Trophoblast cell (in vitro differentiated cells and primary cell): ENCODE measurements around the gene COMP.
"Not testable (repeated sequence)": the region's sequence is repeated elsewhere in the genome, so short reads cannot be mapped to it uniquely, and the experiment has no call there.

Experiments
- DNase-seq, 2 donors: peaks; one replicate each; pipeline ENCODE4 v3.0.0-alpha.2; 2016
- H2AFZ ChIP-seq: 2 replicates; pipeline ENCODE4 v1.6.1; 2013; ENCODE audit warnings: low read length, moderate library complexity, mild to moderate bottlenecking; ENCODE audit not compliant: insufficient read depth, poor library complexity
- H2AK5ac ChIP-seq: 2 replicates; pipeline ENCODE4 v1.6.1; 2013; ENCODE audit warnings: mild to moderate bottlenecking, low read length
- H2BK120ac ChIP-seq: 2 replicates; pipeline ENCODE4 v1.6.1; 2013; ENCODE audit warnings: low read length, mild to moderate bottlenecking, moderate library complexity; ENCODE audit not compliant: insufficient read depth, poor library complexity
- H2BK12ac ChIP-seq: 2 replicates; pipeline ENCODE4 v1.6.1; 2013; ENCODE audit warnings: mild to moderate bottlenecking, low read length, moderate library complexity
- H2BK5ac ChIP-seq: 2 replicates; pipeline ENCODE4 v1.6.1; 2013; ENCODE audit warnings: low read length, low read depth, moderate library complexity, mild to moderate bottlenecking; ENCODE audit not compliant: poor library complexity
- H3K14ac ChIP-seq: 2 replicates; pipeline ENCODE4 v1.6.1; 2013; ENCODE audit warnings: mild to moderate bottlenecking, low read length
- H3K18ac ChIP-seq: 2 replicates; pipeline ENCODE4 v1.6.1; 2013; ENCODE audit warnings: mild to moderate bottlenecking, low read length
- H3K23ac ChIP-seq: 2 replicates; pipeline ENCODE4 v1.6.1; 2013; ENCODE audit warnings: low read length
- H3K27ac ChIP-seq: 2 replicates; pipeline ENCODE4 v1.5.1; 2013; ENCODE audit warnings: low read depth, mild to moderate bottlenecking, inconsistent platforms, low read length, moderate library complexity
- H3K27me3 ChIP-seq: 2 replicates; pipeline ENCODE4 v1.6.1; 2013; ENCODE audit warnings: inconsistent platforms, mild to moderate bottlenecking, low read length, moderate library complexity; ENCODE audit not compliant: insufficient read depth
- H3K36me3 ChIP-seq, 2 experiments: 1 replicate in 1 of 2; 2 replicates in 1 of 2; pipeline ENCODE4 v1.6.1; 2013; ENCODE audit warnings: low read length in 2 of 2, mild to moderate bottlenecking in 2 of 2, moderate library complexity in 1 of 2; ENCODE audit not compliant: insufficient read depth in 2 of 2, control insufficient read depth in 1 of 2
- H3K4ac ChIP-seq: 2 replicates; pipeline ENCODE4 v1.6.1; 2013; ENCODE audit warnings: low read depth, mild to moderate bottlenecking, low read length, moderate library complexity
- H3K4me1 ChIP-seq, 2 experiments: 1 replicate in 1 of 2; 2 replicates in 1 of 2; pipeline ENCODE4 v1.6.1; 2013; ENCODE audit warnings: low read length in 2 of 2, mild to moderate bottlenecking in 2 of 2, moderate library complexity in 1 of 2; ENCODE audit not compliant: insufficient read depth in 2 of 2, control insufficient read depth in 1 of 2
- H3K4me2 ChIP-seq: 2 replicates; pipeline ENCODE4 v1.6.1; 2013; ENCODE audit warnings: inconsistent platforms, mild to moderate bottlenecking, low read length, moderate library complexity
- H3K4me3 ChIP-seq: 2 replicates; pipeline ENCODE4 v1.5.1; 2013; ENCODE audit warnings: mild to moderate bottlenecking, low read depth, low read length, inconsistent platforms
- H3K79me1 ChIP-seq: one replicate; pipeline ENCODE4 v1.6.1; 2013; ENCODE audit warnings: low read length
- H3K79me2 ChIP-seq: 2 replicates; pipeline ENCODE4 v1.6.1; 2013; ENCODE audit warnings: low read length, mild to moderate bottlenecking; ENCODE audit not compliant: control insufficient read depth, insufficient read depth, poor library complexity
- H3K9ac ChIP-seq: 2 replicates; pipeline ENCODE4 v1.6.1; 2013; ENCODE audit warnings: mild to moderate bottlenecking, low read length
- H3K9me3 ChIP-seq: 2 replicates; pipeline ENCODE4 v1.6.1; 2013; ENCODE audit warnings: low read depth, mild to moderate bottlenecking, control low read depth, inconsistent platforms, low read length; ENCODE audit not compliant: insufficient read depth
- H4K12ac ChIP-seq: 2 replicates; pipeline ENCODE4 v1.6.1; 2013; ENCODE audit warnings: low read depth, mild to moderate bottlenecking, low read length, moderate library complexity
- H4K8ac ChIP-seq: 2 replicates; pipeline ENCODE4 v1.6.1; 2013; ENCODE audit warnings: low read depth, mild to moderate bottlenecking, low read length, moderate library complexity
- H4K91ac ChIP-seq: one replicate; pipeline ENCODE4 v1.6.1; 2013; ENCODE audit warnings: low read depth, mild to moderate bottlenecking, low read length, moderate library complexity
- WGBS: extraction: QIAGEN DNeasy Blood & Tissue Kit; methylation state at CpG from one replicate; pipeline ENCODE4 v1.1.7; 2013; ENCODE audit warnings: missing lambda C conversion rate; ENCODE audit not compliant: insufficient read length, insufficient coverage; ENCODE audit errors: extremely low coverage; 5-methylcytosine and 5-hydroxymethylcytosine counted together

COMP gene

DNA sequence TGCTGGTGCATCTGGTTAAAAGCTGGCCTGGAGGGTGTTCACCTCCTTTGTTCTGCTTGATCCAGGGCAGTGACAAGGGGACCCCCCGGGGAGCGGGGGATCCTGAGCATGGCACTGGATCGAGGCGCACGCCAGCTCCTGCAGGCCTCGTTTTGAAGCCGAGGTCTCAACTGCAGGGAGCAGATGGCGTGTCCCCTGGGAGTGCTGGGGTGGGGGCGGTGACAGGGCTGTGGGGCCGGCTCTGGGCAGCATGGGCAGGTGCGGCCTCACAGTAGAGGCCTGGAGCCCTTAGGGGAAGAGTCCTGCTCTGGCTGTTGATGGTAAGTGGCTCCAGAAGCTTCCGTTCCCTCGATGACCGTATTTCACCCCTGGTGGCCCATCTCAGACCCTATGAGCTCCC lies 55.8 kb downstream of the COMP start:
- H2BK120ac ChIP-seq, result no peak overlapping the region
- H3K18ac ChIP-seq, result no peak overlapping the region
- no peak overlapping the region for H3K4me3 ChIP-seq
- no peak overlapping the region for H3K14ac ChIP-seq
- no peak overlapping the region for H2AFZ ChIP-seq
- no peak overlapping the region for H3K27ac ChIP-seq
- DNase-seq, result no peak
- no peak overlapping the region for H4K91ac ChIP-seq
- H3K79me1 ChIP-seq, result no peaks in the 10 kb centered on the region
- H3K27me3 ChIP-seq, result no peaks in the 10 kb centered on the region
- H3K36me3 ChIP-seq, result no peaks in the 10 kb centered on the region
- H4K12ac ChIP-seq, result no peak overlapping the region
- H3K4ac ChIP-seq, result no peak overlapping the region
- H2BK5ac ChIP-seq, result no peak overlapping the region
- no peak overlapping the region for H2BK12ac ChIP-seq
- H3K9me3 ChIP-seq, result no peaks in the 10 kb centered on the region
- no peak overlapping the region for H2AK5ac ChIP-seq
- H3K9ac ChIP-seq, result no peak overlapping the region
- no peaks in the 10 kb centered on the region for H3K79me2 ChIP-seq
- no peak overlapping the region for H4K8ac ChIP-seq
- no peak overlapping the region for H3K23ac ChIP-seq
- WGBS, result no CpG with 5 or more reads among the region's 14 CpGs
- H3K4me2 ChIP-seq, result no peak overlapping the region
- peaks cover 7 to 8% of the 10 kb centered on the region in 2 experiments for H3K4me1 ChIP-seq

- not testable (repeated sequence) for H3K4me1 ChIP-seq, H3K23ac ChIP-seq, H3K14ac ChIP-seq, H3K27me3 ChIP-seq, H4K12ac ChIP-seq, H3K9me3 ChIP-seq, H3K4me3 ChIP-seq, H3K9ac ChIP-seq, H2BK5ac ChIP-seq, H2AFZ ChIP-seq, H2AK5ac ChIP-seq, H3K27ac ChIP-seq, H2BK12ac ChIP-seq, H3K36me3 ChIP-seq, H3K79me2 ChIP-seq, H4K91ac ChIP-seq, H3K18ac ChIP-seq, DNase-seq, H4K8ac ChIP-seq, H2BK120ac ChIP-seq, H3K4ac ChIP-seq, H3K4me2 ChIP-seq, H3K79me1 ChIP-seq
- no CpG with 5 or more reads among the region's 11 CpGs for WGBS
These were observed 57.3 kb downstream of the COMP start for GRCh38 chr19:18733762-18734332.

GRCh38 chr19:18733196-18733647 lies 57.9 kb downstream of the COMP start:
- no peaks in the 10 kb centered on the region for H3K79me2 ChIP-seq
- H3K23ac ChIP-seq, result no peak overlapping the region
- H3K27me3 ChIP-seq, result no peaks in the 10 kb centered on the region
- no peak overlapping the region for H3K14ac ChIP-seq
- H2BK120ac ChIP-seq, result no peak overlapping the region
- no peak overlapping the region for H3K4ac ChIP-seq
- H4K91ac ChIP-seq, result no peak overlapping the region
- H3K9me3 ChIP-seq, result no peaks in the 10 kb centered on the region
- no peaks in the 10 kb centered on the region for H3K79me1 ChIP-seq
- H3K27ac ChIP-seq, result no peak overlapping the region
- no peak overlapping the region for H2BK5ac ChIP-seq
- H2BK12ac ChIP-seq, result no peak overlapping the region
- no peak overlapping the region for H3K4me3 ChIP-seq
- H4K12ac ChIP-seq, result no peak overlapping the region
- H3K4me1 ChIP-seq, result peaks cover 5% of the 10 kb centered on the region in 2 experiments
- H3K18ac ChIP-seq, result no peak overlapping the region
- H3K36me3 ChIP-seq, result no peaks in the 10 kb centered on the region
- H4K8ac ChIP-seq, result no peak overlapping the region
- H2AFZ ChIP-seq, result no peak overlapping the region
- no peak overlapping the region for H3K9ac ChIP-seq
- H3K4me2 ChIP-seq, result no peak overlapping the region
- DNase-seq, result no peak
- no peak overlapping the region for H2AK5ac ChIP-seq
- WGBS, result no CpG with 5 or more reads among the region's 11 CpGs
